Panc1 (cell line): ENCODE results near the gene STEAP3. TPM values are rescaled to one million over a fixed set of nuclear protein-coding genes. Genes with fewer than 3 reads are reported as not detected.

ENCODE experiments used
- ATAC-seq: fragments of 200-7000 bp; cut with Tn5 transposase; 2 replicates; pipeline ENCODE4 v1.9.1; 2020; ENCODE audit warnings: mild to moderate bottlenecking, moderate library complexity
- BruUV-seq: library from RNA; stranded (reverse); fragments of 400-500 nt; replicated peaks from 2 replicates; lab custom pipeline; 2021; lab: Mats Ljungman, UMichigan
- CTCF ChIA-PET: fragments of 300-600 bp; sonication (Branson Sonifier 250); formaldehyde crosslinking; loops from one replicate; lab custom pipeline; 2022; ENCODE audit warnings: antibody characterized with exemption; lab: Charles Lee
- POLR2A ChIA-PET: fragments of 300-600 bp; sonication (Branson Sonifier 250); formaldehyde crosslinking; loops from one replicate; lab custom pipeline; 2022; ENCODE audit warnings: antibody characterized with exemption; lab: Charles Lee
- DNase-seq: peaks from one replicate; pipeline ENCODE4 v3.0.0-alpha.2; 2010; ENCODE audit warnings: low read depth, low spot score
- H3K27ac ChIP-seq: 2 replicates; pipeline ENCODE4 v1.5.1; 2011; ENCODE audit warnings: mild to moderate bottlenecking, low read length, inconsistent platforms
- H3K27me3 ChIP-seq: fragments of 200-500 bp; sonication (Bioruptor generic); 2 replicates; pipeline ENCODE4 v1.6.0; 2014; ENCODE audit warnings: low read length, inconsistent platforms; ENCODE audit not compliant: control insufficient read depth, insufficient read depth
- H3K36me3 ChIP-seq: fragments of 200-500 bp; sonication (Bioruptor generic); 2 replicates; pipeline ENCODE4 v1.5.1; 2014; ENCODE audit warnings: inconsistent platforms, mild to moderate bottlenecking, low read length, moderate library complexity; ENCODE audit not compliant: control insufficient read depth, insufficient read depth
- H3K4me1 ChIP-seq: 2 replicates; pipeline ENCODE4 v1.5.1; 2011; ENCODE audit warnings: inconsistent platforms, mild to moderate bottlenecking, low read length, moderate library complexity; ENCODE audit not compliant: control insufficient read depth, insufficient read depth
- H3K4me3 ChIP-seq, 2 experiments: 2 replicates each; pipeline ENCODE4 v1.5.1; 2011 to 2012; ENCODE audit warnings: low read depth in 2 of 2, low read length in 2 of 2, mild to moderate bottlenecking in 2 of 2, inconsistent platforms in 1 of 2, moderate library complexity in 1 of 2
- H3K9me3 ChIP-seq: fragments of 200-500 bp; sonication (Bioruptor generic); 2 replicates; pipeline ENCODE4 v1.5.1; 2014; ENCODE audit warnings: low read depth, mild to moderate bottlenecking, inconsistent platforms, low read length, moderate library complexity; ENCODE audit not compliant: control insufficient read depth, insufficient read depth
- POLR2AphosphoS5 ChIP-seq: IDR thresholded peaks from 2 replicates; pipeline ENCODE4 v1.6.1; 2012; ENCODE audit warnings: mild to moderate bottlenecking, low read depth, low read length, moderate library complexity
- SIN3A ChIP-seq: IDR thresholded peaks from 2 replicates; pipeline ENCODE4 v1.6.1; 2012; ENCODE audit warnings: low read depth, mild to moderate bottlenecking, low read length, moderate library complexity, borderline replicate concordance; ENCODE audit not compliant: insufficient read depth
- TCF7L2 ChIP-seq: IDR thresholded peaks from 2 replicates; pipeline ENCODE4 v1.6.1; 2011; ENCODE audit warnings: mild to moderate bottlenecking, low read depth, low read length, inconsistent platforms
- in situ Hi-C: cut with HindIII; loops from 2 replicates; pipeline ENCODE4 v1.10.0; 2016; ENCODE audit warnings: low sequenced_read_pairs, low pct_unique_long_range_greater_than_20kb
- intact Hi-C: fragments of 100-400 bp; cut with micrococcal nuclease; formaldehyde crosslinking; loops from one replicate; pipeline ENCODE4 v1.10.0; 2022; ENCODE audit not compliant: unreplicated experiment
- total RNA-seq: library from RNA; stranded (reverse); gene quantifications from one replicate; pipeline ENCODE4 v1.2.1, GENCODE V29; 2021; ENCODE audit not compliant: unreplicated experiment
- TF ChIP-seq, protein P1 (sequence below), 2 experiments: IDR thresholded peaks; 2 replicates each; pipeline ENCODE4 v1.6.1; 2011 to 2012; ENCODE audit warnings: low read depth in 2 of 2, control low read depth in 1 of 2, low read length in 1 of 2, mild to moderate bottlenecking in 1 of 2, moderate library complexity in 1 of 2; ENCODE audit not compliant: insufficient read depth in 1 of 2
- TF ChIP-seq, protein P2 (sequence below): fragments of 450-650 bp; IDR thresholded peaks from 2 replicates; pipeline ENCODE4 v1.5.1; 2017; ENCODE audit warnings: mild to moderate bottlenecking

The STEAP3 gene
- total RNA-seq, 1 experiment from 2014 or later: 44.8 TPM

DNA sequence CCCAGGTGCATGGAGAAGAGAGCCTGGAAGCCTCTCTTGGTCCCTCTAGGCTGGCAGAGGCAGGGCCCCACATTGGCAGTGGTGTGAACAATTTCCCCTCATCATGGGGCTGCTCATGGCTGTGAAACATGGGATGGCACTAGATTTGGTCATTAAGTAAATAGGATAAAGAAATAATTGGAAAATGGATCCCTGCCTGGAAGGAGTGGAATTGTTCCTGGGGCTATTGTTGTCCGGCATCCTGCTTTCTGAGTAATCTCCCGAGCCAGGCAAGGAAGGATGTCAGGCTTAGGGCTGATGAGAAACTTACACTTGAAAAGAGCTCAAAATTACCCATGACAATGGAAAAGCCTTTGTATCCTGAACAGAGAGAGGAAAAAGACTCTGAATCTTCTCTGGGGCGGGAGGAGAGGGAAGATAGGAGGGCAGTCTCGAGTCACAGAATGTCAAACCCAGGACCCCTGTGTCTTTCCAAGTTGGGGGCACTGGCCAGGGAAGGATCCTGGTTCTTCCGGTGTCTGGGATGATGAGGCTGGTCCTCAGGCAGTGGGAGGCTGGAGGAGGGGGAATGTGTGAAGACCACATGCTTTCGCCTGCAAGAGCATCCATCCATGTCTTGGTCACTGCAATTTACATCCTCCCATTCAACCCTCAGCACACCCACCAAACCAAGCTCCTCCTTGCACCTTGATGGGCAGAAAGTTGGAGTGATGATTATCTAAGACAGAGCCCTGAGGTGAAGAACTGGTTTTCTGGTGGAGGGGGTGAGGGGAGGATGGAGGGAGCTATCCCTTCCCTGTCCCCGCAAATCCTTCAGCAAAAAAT, 27.1 kb upstream of the STEAP3 start:
- H3K27ac ChIP-seq: no peak overlapping the region
- in situ Hi-C loops: no loop called here
- ATAC-seq (peak; percentile 77), DNase-seq (no peak)
- no peaks in the 10 kb centered on the region for H3K9me3 ChIP-seq
- H3K4me1 ChIP-seq: no peaks in the 10 kb centered on the region
- no peaks in the 10 kb centered on the region for H3K27me3 ChIP-seq
- TF ChIP-seq, protein P1, sequence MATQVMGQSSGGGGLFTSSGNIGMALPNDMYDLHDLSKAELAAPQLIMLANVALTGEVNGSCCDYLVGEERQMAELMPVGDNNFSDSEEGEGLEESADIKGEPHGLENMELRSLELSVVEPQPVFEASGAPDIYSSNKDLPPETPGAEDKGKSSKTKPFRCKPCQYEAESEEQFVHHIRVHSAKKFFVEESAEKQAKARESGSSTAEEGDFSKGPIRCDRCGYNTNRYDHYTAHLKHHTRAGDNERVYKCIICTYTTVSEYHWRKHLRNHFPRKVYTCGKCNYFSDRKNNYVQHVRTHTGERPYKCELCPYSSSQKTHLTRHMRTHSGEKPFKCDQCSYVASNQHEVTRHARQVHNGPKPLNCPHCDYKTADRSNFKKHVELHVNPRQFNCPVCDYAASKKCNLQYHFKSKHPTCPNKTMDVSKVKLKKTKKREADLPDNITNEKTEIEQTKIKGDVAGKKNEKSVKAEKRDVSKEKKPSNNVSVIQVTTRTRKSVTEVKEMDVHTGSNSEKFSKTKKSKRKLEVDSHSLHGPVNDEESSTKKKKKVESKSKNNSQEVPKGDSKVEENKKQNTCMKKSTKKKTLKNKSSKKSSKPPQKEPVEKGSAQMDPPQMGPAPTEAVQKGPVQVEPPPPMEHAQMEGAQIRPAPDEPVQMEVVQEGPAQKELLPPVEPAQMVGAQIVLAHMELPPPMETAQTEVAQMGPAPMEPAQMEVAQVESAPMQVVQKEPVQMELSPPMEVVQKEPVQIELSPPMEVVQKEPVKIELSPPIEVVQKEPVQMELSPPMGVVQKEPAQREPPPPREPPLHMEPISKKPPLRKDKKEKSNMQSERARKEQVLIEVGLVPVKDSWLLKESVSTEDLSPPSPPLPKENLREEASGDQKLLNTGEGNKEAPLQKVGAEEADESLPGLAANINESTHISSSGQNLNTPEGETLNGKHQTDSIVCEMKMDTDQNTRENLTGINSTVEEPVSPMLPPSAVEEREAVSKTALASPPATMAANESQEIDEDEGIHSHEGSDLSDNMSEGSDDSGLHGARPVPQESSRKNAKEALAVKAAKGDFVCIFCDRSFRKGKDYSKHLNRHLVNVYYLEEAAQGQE (IDR thresholded peaks at IDR 0.05; ENCODE audit: insufficient read depth in 1 of 2, low read depth in 2 of 2, low read length in 1 of 2): no peak
- no peak for TF ChIP-seq POLR2AphosphoS5
- TF ChIP-seq SIN3A: no peak
- TF ChIP-seq, protein P2, sequence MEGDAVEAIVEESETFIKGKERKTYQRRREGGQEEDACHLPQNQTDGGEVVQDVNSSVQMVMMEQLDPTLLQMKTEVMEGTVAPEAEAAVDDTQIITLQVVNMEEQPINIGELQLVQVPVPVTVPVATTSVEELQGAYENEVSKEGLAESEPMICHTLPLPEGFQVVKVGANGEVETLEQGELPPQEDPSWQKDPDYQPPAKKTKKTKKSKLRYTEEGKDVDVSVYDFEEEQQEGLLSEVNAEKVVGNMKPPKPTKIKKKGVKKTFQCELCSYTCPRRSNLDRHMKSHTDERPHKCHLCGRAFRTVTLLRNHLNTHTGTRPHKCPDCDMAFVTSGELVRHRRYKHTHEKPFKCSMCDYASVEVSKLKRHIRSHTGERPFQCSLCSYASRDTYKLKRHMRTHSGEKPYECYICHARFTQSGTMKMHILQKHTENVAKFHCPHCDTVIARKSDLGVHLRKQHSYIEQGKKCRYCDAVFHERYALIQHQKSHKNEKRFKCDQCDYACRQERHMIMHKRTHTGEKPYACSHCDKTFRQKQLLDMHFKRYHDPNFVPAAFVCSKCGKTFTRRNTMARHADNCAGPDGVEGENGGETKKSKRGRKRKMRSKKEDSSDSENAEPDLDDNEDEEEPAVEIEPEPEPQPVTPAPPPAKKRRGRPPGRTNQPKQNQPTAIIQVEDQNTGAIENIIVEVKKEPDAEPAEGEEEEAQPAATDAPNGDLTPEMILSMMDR: no peak
- TF ChIP-seq TCF7L2: no peak
- H3K4me3 ChIP-seq: no peak overlapping the region
- intact Hi-C loops: no loop called here
- ChIA-PET POLR2A (no interaction called here), CTCF (no interaction called here)
- H3K36me3 ChIP-seq: no peaks in the 10 kb centered on the region
- no TSS peak for BruUV-seq

DNA sequence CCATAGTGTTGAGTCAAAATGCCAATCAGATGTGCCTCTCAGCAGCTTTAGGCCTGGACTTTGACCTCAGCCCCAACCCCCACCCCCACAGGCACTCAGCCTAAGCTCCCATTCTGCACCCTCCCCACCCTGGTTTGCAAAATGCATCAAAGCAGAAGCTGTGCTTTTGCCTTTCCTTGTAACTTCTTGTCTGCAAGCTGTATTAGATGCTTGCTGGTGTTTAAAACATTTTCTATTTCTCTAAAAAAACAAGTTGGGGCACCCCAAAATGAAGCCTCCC, 26.6 kb upstream of the STEAP3 start:
- ChIA-PET POLR2A (no interaction called here), CTCF (no interaction called here)
- no peaks in the 10 kb centered on the region for H3K4me1 ChIP-seq
- no peaks in the 10 kb centered on the region for H3K9me3 ChIP-seq
- DNase-seq (no peak), ATAC-seq (no peak)
- H3K36me3 ChIP-seq: no peaks in the 10 kb centered on the region
- intact Hi-C loops: no loop called here
- BruUV-seq: no TSS peak
- no peak overlapping the region for H3K27ac ChIP-seq
- in situ Hi-C loops: no loop called here
- H3K27me3 ChIP-seq: no peaks in the 10 kb centered on the region
- TF ChIP-seq TCF7L2 (no peak), POLR2AphosphoS5 (no peak), SIN3A (no peak)
- TF ChIP-seq, protein P1 (IDR thresholded peaks at IDR 0.05; ENCODE audit: insufficient read depth in 1 of 2, low read depth in 2 of 2, low read length in 1 of 2): no peak
- TF ChIP-seq, protein P2: no peak
- no peak overlapping the region for H3K4me3 ChIP-seq
